OCI-LY1 (cell line): ENCODE measurements around the gene CIAO2A.
"Not testable (repeated sequence)": the region's sequence is repeated elsewhere in the genome, so short reads cannot be mapped to it uniquely, and the experiment has no call there.

ENCODE experiments used
- H2AFZ ChIP-seq: fragments of 200-600 bp; sonication (generic), shearing (Covaris generic); 2 replicates; pipeline ENCODE4 v1.6.0; 2014; ENCODE audit warnings: antibody characterized with exemption, mild to moderate bottlenecking, low read length
- H3F3A ChIP-seq: fragments of 200-600 bp; sonication (generic), shearing (Covaris generic); 2 replicates; pipeline ENCODE4 v1.6.0; 2014; ENCODE audit warnings: mild to moderate bottlenecking, antibody characterized with exemption, low read length, moderate library complexity; ENCODE audit not compliant: insufficient read depth
- H3K27ac ChIP-seq: fragments of 200-600 bp; sonication (generic); 2 replicates; pipeline ENCODE4 v1.5.1; 2014; ENCODE audit warnings: low read length, mixed run types, mild to moderate bottlenecking, low read depth; ENCODE audit not compliant: poor library complexity, severe bottlenecking
- H3K27me3 ChIP-seq: fragments of 200-600 bp; sonication (generic); 2 replicates; pipeline ENCODE4 v1.6.0; 2014; ENCODE audit warnings: antibody characterized with exemption, mild to moderate bottlenecking, low read length, moderate library complexity; ENCODE audit not compliant: insufficient read depth
- H3K36me3 ChIP-seq: fragments of 200-600 bp; sonication (generic); 2 replicates; pipeline ENCODE4 v1.6.1; 2014; ENCODE audit warnings: mild to moderate bottlenecking, antibody characterized with exemption, low read length, moderate library complexity, mixed read lengths; ENCODE audit not compliant: insufficient read depth
- H3K4me1 ChIP-seq: fragments of 200-600 bp; sonication (generic); 2 replicates; pipeline ENCODE4 v1.5.1; 2014; ENCODE audit warnings: mild to moderate bottlenecking, low read length, moderate library complexity; ENCODE audit not compliant: insufficient read depth, severe bottlenecking
- H3K4me2 ChIP-seq: fragments of 200-600 bp; sonication (generic), shearing (Covaris generic); 2 replicates; pipeline ENCODE4 v1.6.1; 2014; ENCODE audit warnings: low read length
- H3K4me3 ChIP-seq: fragments of 200-600 bp; sonication (generic); 2 replicates; pipeline ENCODE4 v1.5.1; 2014; ENCODE audit warnings: low read length, low read depth, mild to moderate bottlenecking, mixed read lengths; ENCODE audit not compliant: poor library complexity, severe bottlenecking
- H3K79me2 ChIP-seq: fragments of 200-600 bp; shearing (Covaris generic); 2 replicates; pipeline ENCODE4 v1.6.1; 2016; ENCODE audit warnings: mixed run types, low read length, mixed read lengths; ENCODE audit not compliant: insufficient read depth
- H3K9ac ChIP-seq: fragments of 200-600 bp; sonication (generic), shearing (Covaris generic); 2 replicates; pipeline ENCODE4 v1.6.1; 2014; ENCODE audit warnings: mild to moderate bottlenecking, low read length, mixed read lengths
- H3K9me2 ChIP-seq: fragments of 200-600 bp; sonication (generic), shearing (Covaris generic); 2 replicates; pipeline ENCODE4 v1.6.1; 2014; ENCODE audit warnings: low read depth, mild to moderate bottlenecking, low read length, mixed read lengths
- H3K9me3 ChIP-seq: fragments of 200-600 bp; shearing (Covaris generic); 2 replicates; pipeline ENCODE4 v1.6.1; 2014; ENCODE audit warnings: low read length, mixed read lengths
- H4K20me1 ChIP-seq: fragments of 200-600 bp; sonication (generic), shearing (Covaris generic); 2 replicates; pipeline ENCODE4 v1.6.0; 2016; ENCODE audit warnings: mild to moderate bottlenecking, low read length; ENCODE audit not compliant: insufficient read depth
- CTCF ChIP-seq: fragments of 200-600 bp; sonication (generic), shearing (Covaris generic); IDR thresholded peaks from 2 replicates; pipeline ENCODE4 v1.5.1; 2017; ENCODE audit warnings: mild to moderate bottlenecking, antibody characterized with exemption, low read length, moderate library complexity, mixed read lengths
- EZH2 ChIP-seq: fragments of 200-600 bp; sonication (generic), shearing (Covaris generic); IDR thresholded peaks from 2 replicates; pipeline ENCODE4 v1.8.0; 2017; ENCODE audit warnings: borderline replicate concordance, mixed run types, mild to moderate bottlenecking, antibody characterized with exemption, low read length, moderate library complexity, mixed read lengths

Gene CIAO2A

GRCh38 chr15:64060716-64061115 lies 32.9 kb downstream of the CIAO2A start:
- H3K4me3 ChIP-seq = no peak overlapping the region

GRCh38 chr15:64059104-64059503 lies 34.5 kb downstream of the CIAO2A start:
- H2AFZ ChIP-seq, H3K4me2 ChIP-seq, H3K9ac ChIP-seq, H3K4me3 ChIP-seq, H4K20me1 ChIP-seq, H3K27me3 ChIP-seq, H3K27ac ChIP-seq, H3K4me1 ChIP-seq, H3K36me3 ChIP-seq, H3K9me3 ChIP-seq, H3F3A ChIP-seq, H3K79me2 ChIP-seq, H3K9me2 ChIP-seq: not testable (repeated sequence)

More at GRCh38 chr15:64060716-64061115, 32.9 kb downstream of the CIAO2A start:
- Histone ChIP-seq H3K27ac (no peak overlapping the region), H3K9me2 (no peaks in the 10 kb centered on the region), H3K36me3 (no peaks in the 10 kb centered on the region), H3K9me3 (no peaks in the 10 kb centered on the region), H4K20me1 (no peaks in the 10 kb centered on the region), H3F3A (no peaks in the 10 kb centered on the region), H3K9ac (no peak overlapping the region), H2AFZ (no peak overlapping the region), H3K4me2 (no peak overlapping the region), H3K27me3 (no peaks in the 10 kb centered on the region), H3K79me2 (no peaks in the 10 kb centered on the region), H3K4me1 (no peaks in the 10 kb centered on the region)
- TF ChIP-seq CTCF (no peak), EZH2 (no peak)

GRCh38 chr15:64058279-64058678 lies 35.4 kb downstream of the CIAO2A start:
- TF ChIP-seq CTCF (no peak), EZH2 (no peak)
- Histone ChIP-seq H3K4me2 (no peak overlapping the region), H3K36me3 (no peaks in the 10 kb centered on the region), H3K27ac (no peak overlapping the region), H3K4me3 (no peak overlapping the region), H4K20me1 (no peaks in the 10 kb centered on the region), H3K27me3 (no peaks in the 10 kb centered on the region), H3F3A (no peaks in the 10 kb centered on the region), H3K9ac (no peak overlapping the region), H3K9me2 (no peaks in the 10 kb centered on the region), H3K79me2 (no peaks in the 10 kb centered on the region), H2AFZ (no peak overlapping the region), H3K9me3 (no peaks in the 10 kb centered on the region), H3K4me1 (no peaks in the 10 kb centered on the region)

GRCh38 chr15:64053674-64054073 lies 40.0 kb downstream of the CIAO2A start:
- not testable (repeated sequence) for H3K9me3 ChIP-seq, H3K36me3 ChIP-seq, H3K27ac ChIP-seq, H3K4me2 ChIP-seq, H3F3A ChIP-seq, H3K4me3 ChIP-seq, H3K9me2 ChIP-seq, H3K27me3 ChIP-seq, H2AFZ ChIP-seq, H4K20me1 ChIP-seq, H3K79me2 ChIP-seq, H3K9ac ChIP-seq
- H3K4me1 ChIP-seq = peaks cover 12% of the 10 kb centered on the region
